HUES6 (cell line): ENCODE measurements around the gene RAD9A.

ENCODE experiments used
- H3K27ac ChIP-seq: 2 replicates; pipeline ENCODE4 v1.7.0; 2013; ENCODE audit warnings: low read depth, mild to moderate bottlenecking, low read length, inconsistent platforms
- H3K27me3 ChIP-seq: 2 replicates; pipeline ENCODE4 v1.6.1; 2013; ENCODE audit warnings: low read length; ENCODE audit not compliant: control insufficient read depth, insufficient read depth
- H3K36me3 ChIP-seq: 2 replicates; pipeline ENCODE4 v1.6.1; 2013; ENCODE audit warnings: low read length; ENCODE audit not compliant: control insufficient read depth, insufficient read depth
- H3K4me1 ChIP-seq: 2 replicates; pipeline ENCODE4 v1.6.1; 2013; ENCODE audit warnings: low read length; ENCODE audit not compliant: control insufficient read depth, insufficient read depth
- H3K4me3 ChIP-seq: 2 replicates; pipeline ENCODE4 v1.5.1; 2013; ENCODE audit warnings: low read depth, low read length
- H3K9ac ChIP-seq: one replicate; pipeline ENCODE4 v1.6.1; 2013; ENCODE audit warnings: mild to moderate bottlenecking, low read length
- H3K9me3 ChIP-seq: 2 replicates; pipeline ENCODE4 v1.6.1; 2013; ENCODE audit warnings: low read depth, low read length; ENCODE audit not compliant: control insufficient read depth, insufficient read depth

Gene RAD9A

GRCh38 chr11:67390947-67391303, 861 bp upstream of the RAD9A start:
- H3K27ac ChIP-seq = 0 out of 2 replicates have a peak overlapping the region, but pooled peaks have one; percentile 84
- peak overlapping the region; percentile 93 for H3K4me3 ChIP-seq
- H3K9ac ChIP-seq = peak overlapping the region; percentile 92
- peaks cover 17% of the 10 kb centered on the region for H3K36me3 ChIP-seq
- no peaks in the 10 kb centered on the region for H3K9me3 ChIP-seq
- no peaks in the 10 kb centered on the region for H3K27me3 ChIP-seq
- H3K4me1 ChIP-seq = peaks cover 22% of the 10 kb centered on the region

GRCh38 chr11:67392183-67392715, 463 bp downstream of the RAD9A start:
- Histone ChIP-seq H3K9ac (peak overlapping the region; percentile 86), H3K9me3 (no peaks in the 10 kb centered on the region), H3K4me3 (peak overlapping the region; percentile 93), H3K36me3 (peaks cover 24% of the 10 kb centered on the region), H3K27me3 (no peaks in the 10 kb centered on the region), H3K27ac (no peak overlapping the region), H3K4me1 (peaks cover 24% of the 10 kb centered on the region)

- H3K27ac ChIP-seq = no peak overlapping the region
- H3K36me3 ChIP-seq = peaks cover 36% of the 10 kb centered on the region
- H3K4me1 ChIP-seq = peaks cover 26% of the 10 kb centered on the region
- H3K9me3 ChIP-seq = no peaks in the 10 kb centered on the region
- no peaks in the 10 kb centered on the region for H3K27me3 ChIP-seq
- H3K4me3 ChIP-seq = no peak overlapping the region
- H3K9ac ChIP-seq = no peak overlapping the region
Measured at GRCh38 chr11:67393437-67393836, 1.7 kb downstream of the RAD9A start.

- no peak overlapping the region for H3K9ac ChIP-seq
- no peak overlapping the region for H3K27ac ChIP-seq
- no peaks in the 10 kb centered on the region for H3K27me3 ChIP-seq
- peaks cover 26% of the 10 kb centered on the region for H3K4me1 ChIP-seq
- no peaks in the 10 kb centered on the region for H3K9me3 ChIP-seq
- H3K36me3 ChIP-seq = peaks cover 41% of the 10 kb centered on the region
- no peak overlapping the region for H3K4me3 ChIP-seq
Measured at GRCh38 chr11:67393990-67394389, 2.2 kb downstream of the RAD9A start.

- Histone ChIP-seq H3K27me3 (no peaks in the 10 kb centered on the region), H3K4me3 (no peak overlapping the region), H3K9ac (no peak overlapping the region), H3K9me3 (no peaks in the 10 kb centered on the region), H3K27ac (0 out of 2 replicates have a peak overlapping the region, but pooled peaks have one; percentile 24), H3K4me1 (peaks cover 29% of the 10 kb centered on the region), H3K36me3 (peaks cover 55% of the 10 kb centered on the region)
Measured at GRCh38 chr11:67395555-67396258, 3.9 kb downstream of the RAD9A start.

- Histone ChIP-seq H3K4me3 (no peak overlapping the region), H3K4me1 (peaks cover 31% of the 10 kb centered on the region), H3K27me3 (no peaks in the 10 kb centered on the region), H3K9ac (peak overlapping the region; percentile 43), H3K27ac (peak overlapping the region; percentile 24; the same call in 1 of the 2 replicates), H3K9me3 (no peaks in the 10 kb centered on the region), H3K36me3 (peaks cover 55% of the 10 kb centered on the region)
Measured at GRCh38 chr11:67396259-67396581, 4.4 kb downstream of the RAD9A start.

- Histone ChIP-seq H3K4me1 (peaks cover 31% of the 10 kb centered on the region), H3K27ac (peak overlapping the region; percentile 24; the same call in 1 of the 2 replicates), H3K27me3 (no peaks in the 10 kb centered on the region), H3K36me3 (peaks cover 55% of the 10 kb centered on the region), H3K9ac (peak overlapping the region; percentile 43), H3K4me3 (no peak overlapping the region), H3K9me3 (no peaks in the 10 kb centered on the region)
Measured at GRCh38 chr11:67396587-67397389, 5.0 kb downstream of the RAD9A start.

GRCh38 chr11:67397536-67397935, 5.8 kb downstream of the RAD9A start:
- Histone ChIP-seq H3K4me1 (peaks cover 35% of the 10 kb centered on the region), H3K9me3 (no peaks in the 10 kb centered on the region), H3K27me3 (no peaks in the 10 kb centered on the region), H3K4me3 (no peak overlapping the region), H3K27ac (peak overlapping the region; percentile 12; the same call in 1 of the 2 replicates), H3K36me3 (peaks cover 55% of the 10 kb centered on the region), H3K9ac (no peak overlapping the region)

GRCh38 chr11:67397986-67398660, 6.3 kb downstream of the RAD9A start:
- H3K36me3 ChIP-seq = peaks cover 55% of the 10 kb centered on the region
- no peak overlapping the region for H3K9ac ChIP-seq
- H3K27me3 ChIP-seq = no peaks in the 10 kb centered on the region
- no peak overlapping the region for H3K27ac ChIP-seq
- no peaks in the 10 kb centered on the region for H3K9me3 ChIP-seq
- no peak overlapping the region for H3K4me3 ChIP-seq
- H3K4me1 ChIP-seq = peaks cover 32% of the 10 kb centered on the region

- Histone ChIP-seq H3K36me3 (peaks cover 50% of the 10 kb centered on the region), H3K9me3 (no peaks in the 10 kb centered on the region), H3K4me3 (no peak overlapping the region), H3K4me1 (peaks cover 32% of the 10 kb centered on the region), H3K27me3 (no peaks in the 10 kb centered on the region), H3K9ac (no peak overlapping the region), H3K27ac (no peak overlapping the region)
Measured at GRCh38 chr11:67398661-67399563, 7.1 kb downstream of the RAD9A start.
